Activated CD8-positive, alpha-beta T cell treated with anti-CD3 and anti-CD28 coated beads, Interleukin-2, amount 10 ng/mL, durations not matched to agents 7 days and 5 days (primary cell): Measurements from ENCODE around the gene MOB3B. TPM values are rescaled to one million over a fixed set of nuclear protein-coding genes. Genes with fewer than 3 reads are reported as not detected.

Experiments
- ATAC-seq: fragments of 150-1000 bp; cut with Tn5 transposase; one replicate; pipeline ENCODE4 v1.10.0; 2021; ENCODE audit warnings: moderate library complexity
- CTCF ChIA-PET: fragments of 350-600 bp; sonication (Branson Sonifier 250); formaldehyde crosslinking; loops from one replicate; lab custom pipeline; 2021; ENCODE audit warnings: antibody characterized with exemption; lab: Charles Lee
- POLR2A ChIA-PET: fragments of 350-600 bp; sonication (Branson Sonifier 250); formaldehyde crosslinking; loops from one replicate; lab custom pipeline; 2021; ENCODE audit warnings: antibody characterized with exemption; lab: Charles Lee
- DNase-seq: peaks from one replicate; pipeline ENCODE4 v3.0.0-alpha.2; 2020
- H3K27ac Mint-ChIP-seq: one replicate; pipeline ENCODE4 v1.8.0; 2021; ENCODE audit warnings: mild to moderate bottlenecking, mixed read lengths
- H3K27me3 Mint-ChIP-seq: one replicate; pipeline ENCODE4 v1.8.0; 2021; ENCODE audit warnings: low read depth, mixed read lengths
- H3K36me3 Mint-ChIP-seq: one replicate; pipeline ENCODE4 v1.8.0; 2021; ENCODE audit warnings: low read depth, mixed read lengths
- H3K4me1 Mint-ChIP-seq: one replicate; pipeline ENCODE4 v1.8.0; 2021; ENCODE audit warnings: low read depth, mixed read lengths
- H3K4me3 Mint-ChIP-seq: one replicate; pipeline ENCODE4 v1.8.0; 2021; ENCODE audit warnings: mild to moderate bottlenecking, mixed read lengths
- H3K9me3 Mint-ChIP-seq: one replicate; pipeline ENCODE4 v1.8.0; 2022; ENCODE audit warnings: mixed read lengths; ENCODE audit not compliant: insufficient read depth
- total RNA-seq, 2 experiments: library from RNA; stranded (reverse); gene quantifications; one replicate each; pipeline ENCODE4 v1.2.3, GENCODE V29; 2021

The MOB3B gene
- total RNA-seq, 2 experiments from 2014 or later, result 2.5 to 2.8 TPM

DNA sequence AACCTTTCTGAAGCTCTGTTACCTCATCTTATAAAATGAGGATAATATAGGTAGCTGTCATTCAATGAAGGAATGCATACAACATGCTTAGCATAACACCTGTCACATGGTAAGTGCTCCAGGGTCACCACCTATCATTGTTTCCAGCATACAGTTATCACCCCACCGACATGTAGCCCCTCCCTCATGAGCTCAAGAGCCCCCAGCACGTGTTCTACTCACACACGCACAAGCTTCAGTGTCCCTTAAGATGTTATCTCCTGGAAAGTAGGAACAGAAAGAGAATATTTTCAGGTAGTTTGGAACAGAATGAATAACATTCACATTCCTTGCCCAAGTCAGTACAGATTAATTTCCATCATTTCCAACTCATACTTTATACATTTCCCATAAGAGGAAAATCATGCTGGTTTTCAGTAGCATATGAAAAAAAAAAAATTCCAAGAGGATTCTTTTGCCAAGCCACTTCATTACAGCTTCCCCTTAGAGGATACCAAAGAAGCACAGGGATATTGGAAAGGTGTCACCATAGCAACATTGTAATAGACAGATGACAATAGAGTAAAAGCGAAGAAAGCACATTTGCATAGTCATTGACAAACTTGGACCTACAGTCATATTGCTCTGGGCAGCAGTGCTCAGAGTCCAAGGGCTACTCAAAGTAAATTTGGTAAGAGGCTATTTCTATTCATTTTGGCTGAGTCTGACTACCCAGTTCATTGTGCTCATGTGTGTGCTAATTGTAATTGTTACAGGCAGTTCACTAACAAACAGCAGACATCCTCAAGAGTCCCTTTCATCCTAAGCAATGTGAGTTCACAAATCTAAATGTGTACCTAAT lies 1.5 kb upstream of the MOB3B start:
- POLR2A ChIA-PET, result no interaction called here
- DNase-seq, result no peak
- CTCF ChIA-PET, result interaction anchor here (0.9 to 2.6 kb wide), 4 partner anchors 17 to 198 kb away, joined by 3 to 59 read pairs (median 6); no protein-coding TSS in a partner anchor
- no peak for ATAC-seq
- Mint-ChIP-seq H3K4me3 (no peak overlapping the region), H3K27me3 (peaks cover 14% of the 10 kb centered on the region), H3K4me1 (peaks cover 16% of the 10 kb centered on the region), H3K27ac (no peak overlapping the region), H3K36me3 (no peaks in the 10 kb centered on the region), H3K9me3 (no peaks in the 10 kb centered on the region)

DNA sequence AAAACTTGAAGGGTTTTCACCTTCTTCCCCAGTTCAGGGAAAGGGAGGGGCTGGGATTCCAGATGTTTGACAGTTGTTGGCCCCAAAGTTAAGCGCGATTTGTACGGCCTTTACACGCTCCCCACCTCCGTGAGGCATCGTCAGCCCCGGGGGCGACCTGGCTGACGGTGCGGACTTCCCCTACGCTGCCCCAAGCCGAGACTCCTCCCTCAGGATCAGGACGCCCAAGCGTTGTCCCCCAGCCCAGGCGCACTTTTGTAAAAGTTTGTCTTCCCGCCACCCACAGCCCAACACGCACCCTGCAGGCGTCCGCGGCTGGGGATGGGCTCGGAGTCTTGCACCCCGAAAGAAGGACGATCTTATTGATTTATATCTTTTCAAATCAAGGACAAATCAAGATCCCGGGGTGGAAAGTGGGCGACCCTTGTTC lies 713 bp downstream of the MOB3B start:
- ChIA-PET POLR2A (no interaction called here), CTCF (interaction anchor here (0.5 to 2.6 kb wide), 20 partner anchors 9 to 201 kb away, joined by 3 to 59 read pairs (median 5); no protein-coding TSS in a partner anchor)
- H3K4me1 Mint-ChIP-seq, result peaks cover 12% of the 10 kb centered on the region
- H3K27me3 Mint-ChIP-seq, result peaks cover 17% of the 10 kb centered on the region
- H3K27ac Mint-ChIP-seq, result peak overlapping the region; percentile 75
- ATAC-seq (peak; percentile 67), DNase-seq (peak; percentile 50)
- H3K36me3 Mint-ChIP-seq, result no peaks in the 10 kb centered on the region
- peak overlapping the region; percentile 83 for H3K4me3 Mint-ChIP-seq
- no peaks in the 10 kb centered on the region for H3K9me3 Mint-ChIP-seq

DNA sequence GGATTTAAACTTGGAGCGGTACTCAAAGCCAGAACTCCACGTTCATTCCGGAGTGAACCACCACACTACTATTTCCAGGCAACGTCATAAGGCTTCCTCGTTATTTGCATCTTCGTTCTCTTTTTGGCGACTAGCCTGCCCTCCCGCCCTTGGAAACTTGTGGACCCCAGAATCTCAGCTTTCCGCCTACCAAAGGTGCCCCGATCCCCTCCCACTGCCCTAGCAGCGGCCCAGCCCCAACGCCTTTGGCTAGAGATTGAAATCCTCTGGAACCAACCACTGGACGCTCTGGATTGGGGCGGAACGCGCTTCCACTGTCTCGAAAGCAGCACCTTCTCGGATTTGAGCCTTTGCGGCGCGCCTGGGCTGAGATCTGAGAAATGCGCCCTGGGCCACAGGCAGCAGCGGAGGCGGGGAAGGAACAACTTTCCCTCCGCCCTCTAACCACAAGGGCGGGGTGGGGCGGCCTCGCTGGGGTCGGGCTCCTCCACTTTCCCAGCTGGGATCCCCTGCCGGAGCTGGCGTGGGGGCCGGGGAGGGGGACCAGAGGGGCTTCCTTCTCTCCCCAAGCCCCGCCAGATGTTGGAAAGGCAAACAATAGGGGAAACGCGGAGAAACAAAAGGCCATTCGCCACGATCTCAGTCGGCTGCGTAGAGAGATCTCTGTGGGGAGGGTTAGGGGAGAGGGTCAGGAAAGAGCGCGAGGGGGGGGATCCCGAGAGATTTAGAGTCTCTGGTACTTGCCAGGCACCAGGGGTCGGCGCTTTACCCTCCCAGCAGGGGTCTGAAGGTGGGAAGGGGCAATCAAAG lies 1.3 kb downstream of the MOB3B start:
- peaks cover 12% of the 10 kb centered on the region for H3K4me1 Mint-ChIP-seq
- peak overlapping the region; percentile 75 for H3K27ac Mint-ChIP-seq
- peak overlapping the region; percentile 83 for H3K4me3 Mint-ChIP-seq
- peaks cover 17% of the 10 kb centered on the region for H3K27me3 Mint-ChIP-seq
- CTCF ChIA-PET, result interaction anchor here (0.9 to 3.7 kb wide), 3 partner anchors 17 to 196 kb away, joined by 3 to 17 read pairs (median 3); no protein-coding TSS in a partner anchor
- no peaks in the 10 kb centered on the region for H3K9me3 Mint-ChIP-seq
- DNase-seq, result peak; percentile 71
- POLR2A ChIA-PET, result no interaction called here
- H3K36me3 Mint-ChIP-seq, result no peaks in the 10 kb centered on the region
- peak; percentile 58 for ATAC-seq

GRCh38 chr9:27527702-27528075 lies 1.9 kb downstream of the MOB3B start:
- H3K27ac Mint-ChIP-seq, result no peak overlapping the region
- no peaks in the 10 kb centered on the region for H3K36me3 Mint-ChIP-seq
- ChIA-PET CTCF (interaction anchor here (0.9 to 3.7 kb wide), 3 partner anchors 18 to 195 kb away, joined by 3 to 17 read pairs (median 3); no protein-coding TSS in a partner anchor), POLR2A (no interaction called here)
- peaks cover 17% of the 10 kb centered on the region for H3K27me3 Mint-ChIP-seq
- no peaks in the 10 kb centered on the region for H3K9me3 Mint-ChIP-seq
- H3K4me3 Mint-ChIP-seq, result peak overlapping the region; percentile 83
- no peak for ATAC-seq
- DNase-seq, result no peak
- H3K4me1 Mint-ChIP-seq, result peaks cover 12% of the 10 kb centered on the region

- H3K27me3 Mint-ChIP-seq, result peaks cover 14% of the 10 kb centered on the region
- H3K4me1 Mint-ChIP-seq, result peaks cover 9% of the 10 kb centered on the region
- ATAC-seq (no peak), DNase-seq (no peak)
- H3K4me3 Mint-ChIP-seq, result no peak within 1 kb of the TSS
- ChIA-PET POLR2A (no interaction called here), CTCF (interaction anchor here (1.0 kb wide), 1 partner anchor 191 kb away, joined by 3 read pairs; no protein-coding TSS in a partner anchor)
- no peak within 1 kb of the TSS for H3K27ac Mint-ChIP-seq
- no peaks in the 10 kb centered on the region for H3K9me3 Mint-ChIP-seq
- no peaks in the 10 kb centered on the region for H3K36me3 Mint-ChIP-seq
Observed at GRCh38 chr9:27524236-27524635, 5.4 kb downstream of the MOB3B start, which contains the start of gene IFNK. Gene IFNK (plus strand): TSS chr9:27524290. CDS start chr9:27524337, 47 bp downstream.

- Mint-ChIP-seq H3K27ac (no peak overlapping the region), H3K4me1 (peaks cover 5% of the 10 kb centered on the region), H3K27me3 (peaks cover 13% of the 10 kb centered on the region), H3K9me3 (no peaks in the 10 kb centered on the region), H3K4me3 (no peak overlapping the region), H3K36me3 (no peaks in the 10 kb centered on the region)
- no peak for DNase-seq
- CTCF ChIA-PET, result interaction anchor here (1.0 kb wide), 1 partner anchor 190 kb away, joined by 3 read pairs; no protein-coding TSS in a partner anchor
- POLR2A ChIA-PET, result no interaction called here
- ATAC-seq, result no peak
Observed at GRCh38 chr9:27523141-27523540, 6.5 kb downstream of the MOB3B start.

GRCh38 chr9:27520986-27521385 lies 8.6 kb downstream of the MOB3B start:
- Mint-ChIP-seq H3K27me3 (peaks cover 3% of the 10 kb centered on the region), H3K36me3 (no peaks in the 10 kb centered on the region), H3K4me3 (no peak overlapping the region), H3K27ac (no peak overlapping the region), H3K4me1 (no peaks in the 10 kb centered on the region), H3K9me3 (no peaks in the 10 kb centered on the region)
- ChIA-PET CTCF (no interaction called here), POLR2A (no interaction called here)
- DNase-seq (no peak), ATAC-seq (no peak)

DNA sequence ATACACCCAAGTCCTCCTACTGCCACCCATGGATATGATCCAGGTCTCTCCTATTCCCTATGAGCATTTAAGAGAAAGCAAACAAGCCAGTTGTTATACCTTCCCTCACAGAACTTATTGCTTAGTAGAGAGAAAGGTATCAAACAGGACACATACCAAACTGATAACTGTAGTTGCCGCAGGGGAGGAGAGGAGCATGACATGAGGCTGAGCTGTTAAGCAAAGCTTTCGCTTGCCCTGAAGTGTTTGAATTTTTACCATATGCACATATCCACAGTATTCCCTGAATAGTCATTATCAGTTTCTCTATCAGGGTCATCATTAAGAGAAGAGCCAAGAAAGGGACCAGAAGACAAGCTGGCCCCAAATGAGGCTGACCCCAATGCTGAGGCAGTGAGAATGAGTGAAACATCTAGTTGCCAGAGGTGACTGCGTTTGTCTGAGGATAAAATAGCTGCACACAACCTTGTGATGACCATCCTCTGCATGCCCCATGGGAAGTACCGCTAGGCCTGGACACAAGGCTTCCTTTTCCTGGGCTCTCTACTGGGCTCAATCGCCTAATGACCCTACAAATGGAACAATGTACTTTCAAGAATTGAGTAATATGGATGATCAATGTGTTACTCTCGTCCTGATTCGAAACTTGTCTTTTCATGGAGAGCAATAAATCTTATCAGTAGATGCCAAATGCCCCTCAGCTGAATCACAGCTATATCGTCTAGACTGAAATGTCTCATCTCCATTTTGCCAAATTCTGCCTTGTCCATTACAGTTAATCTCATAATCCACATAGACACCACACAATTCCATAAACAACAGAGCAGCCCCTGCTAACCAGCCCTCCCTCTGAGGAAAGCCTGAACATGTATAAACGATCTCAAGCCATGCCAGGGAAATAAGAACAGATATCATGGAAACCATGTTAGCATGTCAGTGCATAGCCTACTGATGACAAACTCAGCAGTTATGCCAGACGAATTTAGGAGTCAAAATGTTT lies 9.8 kb downstream of the MOB3B start:
- ATAC-seq, result no peak
- Mint-ChIP-seq H3K27me3 (no peaks in the 10 kb centered on the region), H3K9me3 (no peaks in the 10 kb centered on the region), H3K27ac (no peak overlapping the region), H3K36me3 (no peaks in the 10 kb centered on the region), H3K4me3 (no peak overlapping the region), H3K4me1 (no peaks in the 10 kb centered on the region)
- no peak for DNase-seq
- ChIA-PET CTCF (no interaction called here), POLR2A (no interaction called here)

DNA sequence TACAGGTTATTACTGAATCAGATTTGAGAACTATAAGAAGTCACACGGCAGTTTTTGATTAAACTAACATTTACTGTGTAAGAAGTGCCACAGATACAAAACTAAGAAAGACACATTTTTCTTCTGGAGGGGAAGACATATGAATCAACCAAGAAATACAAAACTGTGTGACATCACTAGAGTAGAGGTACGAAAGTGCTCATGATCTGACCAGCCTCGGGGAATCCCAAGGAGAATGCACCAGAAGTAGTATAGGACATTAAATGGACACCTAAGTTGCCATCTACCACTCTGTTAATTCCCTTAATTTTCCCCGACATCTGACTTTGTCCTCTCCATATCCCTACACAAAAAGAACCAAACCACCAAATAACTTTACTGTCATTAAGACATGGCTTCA lies 10.8 kb downstream of the MOB3B start:
- CTCF ChIA-PET, result no interaction called here
- POLR2A ChIA-PET, result no interaction called here

GRCh38 chr9:27518006-27518405 lies 11.6 kb downstream of the MOB3B start:
- POLR2A ChIA-PET, result no interaction called here
- DNase-seq, result no peak
- no peak for ATAC-seq
- CTCF ChIA-PET, result no interaction called here
- Mint-ChIP-seq H3K27ac (no peak overlapping the region), H3K36me3 (no peaks in the 10 kb centered on the region), H3K4me3 (no peak overlapping the region), H3K27me3 (no peaks in the 10 kb centered on the region), H3K9me3 (no peaks in the 10 kb centered on the region), H3K4me1 (no peaks in the 10 kb centered on the region)

More for the DNA sequence above, 10.8 kb downstream of the MOB3B start:
- H3K36me3 Mint-ChIP-seq, result no peaks in the 10 kb centered on the region
- H3K27me3 Mint-ChIP-seq, result no peaks in the 10 kb centered on the region
- no peaks in the 10 kb centered on the region for H3K4me1 Mint-ChIP-seq
- H3K9me3 Mint-ChIP-seq, result no peaks in the 10 kb centered on the region
- DNase-seq (no peak), ATAC-seq (no peak)
- no peak overlapping the region for H3K27ac Mint-ChIP-seq
- no peak overlapping the region for H3K4me3 Mint-ChIP-seq

DNA sequence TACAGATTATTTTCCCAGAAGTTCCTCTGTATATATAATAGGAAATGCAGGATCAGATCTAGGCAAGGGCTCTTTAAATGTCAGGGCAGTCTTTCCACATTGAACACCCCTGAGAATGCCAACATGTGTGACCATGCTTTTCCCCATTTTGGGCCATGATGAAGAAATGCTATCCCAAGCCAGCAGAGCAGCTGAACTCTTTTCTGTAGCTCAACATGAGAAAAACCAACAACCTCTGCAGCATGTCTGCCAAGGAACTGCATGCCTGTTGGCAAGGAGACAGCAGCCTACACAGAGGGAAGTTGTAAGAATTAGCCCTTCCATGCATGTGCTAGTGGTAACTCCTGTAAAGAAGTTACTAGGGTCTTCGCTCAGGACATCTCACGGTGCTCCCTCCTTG lies 15.1 kb downstream of the MOB3B start:
- Mint-ChIP-seq H3K27ac (no peak overlapping the region), H3K4me3 (no peak overlapping the region), H3K27me3 (no peaks in the 10 kb centered on the region), H3K9me3 (no peaks in the 10 kb centered on the region), H3K36me3 (no peaks in the 10 kb centered on the region), H3K4me1 (no peaks in the 10 kb centered on the region)
- no peak for DNase-seq
- CTCF ChIA-PET, result interaction anchor here (1.4 kb wide), 1 partner anchor 15 kb away, joined by 3 read pairs; no protein-coding TSS in a partner anchor
- POLR2A ChIA-PET, result no interaction called here
- ATAC-seq, result no peak
